ENCODE results near the gene PACRGL.

The PACRGL gene

DNA sequence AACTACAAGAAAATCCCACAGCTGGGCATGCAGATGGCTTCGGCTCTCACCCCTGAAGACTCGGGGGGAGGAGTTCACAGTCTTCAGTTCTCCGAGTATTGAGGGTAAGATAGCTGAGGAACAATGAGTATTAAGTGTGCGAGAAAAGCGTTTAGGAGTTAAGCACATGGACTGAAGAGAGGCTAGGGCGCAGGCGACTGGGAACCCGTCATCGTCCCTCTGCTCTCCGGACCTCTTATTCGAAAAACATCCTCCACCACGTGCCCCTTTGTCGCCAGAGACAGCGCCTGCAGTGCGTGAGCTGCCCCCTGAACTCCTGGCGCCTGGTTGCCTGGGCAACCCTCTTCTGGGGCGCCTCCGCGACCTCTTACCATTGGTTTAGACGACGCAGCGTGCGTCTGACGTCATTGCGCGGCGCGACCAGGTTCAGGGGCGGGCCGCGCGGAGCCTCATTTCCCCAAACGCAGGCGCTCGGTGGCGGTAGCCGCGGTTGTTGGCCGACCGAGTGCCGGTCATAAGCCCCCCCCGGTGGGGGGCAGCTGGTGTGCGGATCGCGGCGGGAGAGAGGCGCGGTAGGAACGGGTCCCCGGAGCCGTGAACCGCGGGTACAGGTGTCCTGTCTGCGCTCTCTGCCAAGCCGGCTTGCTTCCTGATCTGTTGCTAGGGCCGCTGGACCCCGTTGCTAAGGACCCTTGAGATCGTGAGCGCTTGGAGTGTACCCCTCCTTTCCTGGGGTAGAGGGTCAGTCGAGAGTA is at the start of gene PACRGL:
TSS of gene PACRGL (plus strand) at position 452 of the 755 bp plus-strand sequence. CDS start 4,024 bp downstream, outside the sequence.
- DNase-seq = peak; percentile 51 to 97 (median 89)

DNA sequence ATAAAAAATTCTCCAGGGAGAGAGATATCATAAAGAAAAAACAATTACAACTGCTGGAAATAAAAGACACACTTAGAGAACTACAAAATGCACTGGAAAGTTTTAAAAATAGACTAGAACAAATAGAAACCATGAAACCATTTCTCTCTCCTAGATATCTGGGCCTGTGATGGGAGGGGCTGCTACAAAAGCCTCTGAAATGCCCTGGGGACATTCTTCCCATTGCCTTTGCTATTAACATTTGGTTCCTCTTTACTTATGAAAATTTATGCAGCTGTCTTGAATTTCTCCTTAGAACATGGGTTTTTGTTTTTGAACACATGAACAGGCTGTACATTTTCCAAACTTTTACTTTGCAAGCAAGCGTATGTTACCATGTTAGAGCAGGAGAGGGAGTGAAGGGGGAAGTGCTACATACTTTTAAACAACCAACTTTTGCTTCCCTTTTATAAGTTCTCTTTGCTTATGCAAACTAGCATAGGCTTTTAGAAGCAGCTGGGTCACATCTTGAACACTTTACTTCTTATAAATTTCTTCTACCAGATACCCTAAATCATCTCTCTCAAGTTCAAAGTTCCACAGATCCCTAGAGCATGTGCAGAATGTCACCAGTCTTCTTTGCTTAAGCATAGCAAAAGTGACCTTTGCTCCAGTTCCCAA is 47.9 kb upstream of the PACRGL start:
- no peak for DNase-seq

DNA sequence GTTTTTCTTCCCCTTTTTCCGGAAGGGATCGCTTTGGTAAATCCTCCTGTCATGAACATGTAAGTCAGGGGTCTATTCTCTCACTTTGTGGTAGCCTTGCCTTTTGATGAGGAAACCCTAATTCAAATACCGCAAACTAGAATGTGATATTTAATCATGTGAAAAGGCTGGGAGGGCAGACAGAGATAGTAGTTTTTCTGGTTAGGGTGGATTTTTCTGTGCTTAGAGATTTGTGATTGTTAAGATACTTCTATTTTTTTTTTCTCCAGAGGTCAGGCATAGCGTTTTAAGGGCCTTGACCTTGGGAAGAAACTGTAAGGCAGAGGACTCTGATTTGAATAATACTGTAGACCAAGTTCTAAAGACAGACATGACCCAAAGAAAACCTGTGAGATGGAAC is 41.8 kb upstream of the PACRGL start:
- DNase-seq = no peak

DNA sequence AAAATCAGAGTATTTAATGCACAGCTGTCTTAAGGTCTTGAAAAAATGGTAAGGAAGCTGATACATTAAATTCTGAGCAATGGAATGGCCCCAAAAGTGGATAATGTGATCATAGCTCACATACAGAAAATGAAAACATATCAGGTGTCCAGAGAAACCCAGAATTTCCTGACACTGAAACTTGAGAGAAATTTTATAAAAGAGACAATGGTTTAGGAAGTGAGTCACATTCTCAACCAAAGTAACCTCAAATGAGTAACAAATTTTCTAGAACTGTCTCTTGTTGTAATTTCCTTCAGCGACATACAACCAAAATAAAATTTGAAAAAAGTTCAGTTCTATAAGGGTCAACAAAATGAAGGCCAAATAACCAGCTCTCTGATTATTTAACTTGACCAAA is 37.4 kb upstream of the PACRGL start:
- no peak for DNase-seq

DNA sequence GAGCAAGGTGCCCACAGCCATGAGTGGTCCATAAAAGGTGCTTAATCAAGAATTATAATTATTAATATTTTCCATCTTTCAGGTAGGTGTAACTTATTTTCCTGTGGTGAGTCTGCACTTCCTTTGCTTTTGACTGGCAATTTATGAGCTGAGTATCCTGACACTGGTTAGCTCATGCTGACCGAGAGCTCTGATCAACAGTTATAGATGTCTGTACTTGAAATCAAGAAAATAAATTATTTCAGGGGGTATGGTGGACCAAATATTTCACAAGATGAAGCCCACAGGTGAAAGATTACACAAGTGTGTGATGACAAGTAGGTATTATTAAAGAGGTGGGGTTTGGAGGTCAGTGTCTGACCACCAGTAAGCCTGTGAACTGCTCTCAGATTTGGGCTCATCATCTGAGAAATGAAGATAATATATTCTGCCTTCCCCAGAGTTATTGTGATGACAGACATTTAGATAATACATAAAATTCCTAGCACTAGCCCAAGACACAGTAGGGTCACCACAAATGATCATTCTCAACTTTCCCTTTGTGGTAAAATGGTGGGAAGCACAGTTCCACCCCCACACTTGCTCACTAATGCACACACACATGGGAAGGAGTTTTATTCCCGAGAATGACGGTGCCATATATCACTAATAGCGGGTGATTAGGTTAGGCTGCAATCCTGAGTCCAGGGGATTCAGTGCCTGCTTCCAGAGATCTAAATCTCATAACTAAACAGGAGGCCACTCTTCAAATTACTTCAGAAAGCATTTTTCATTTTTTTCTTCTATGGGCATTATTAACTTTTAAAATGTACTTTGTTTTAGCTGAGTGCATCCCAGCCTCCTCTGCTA is 34.0 kb upstream of the PACRGL start:
- DNase-seq = no peak

DNA sequence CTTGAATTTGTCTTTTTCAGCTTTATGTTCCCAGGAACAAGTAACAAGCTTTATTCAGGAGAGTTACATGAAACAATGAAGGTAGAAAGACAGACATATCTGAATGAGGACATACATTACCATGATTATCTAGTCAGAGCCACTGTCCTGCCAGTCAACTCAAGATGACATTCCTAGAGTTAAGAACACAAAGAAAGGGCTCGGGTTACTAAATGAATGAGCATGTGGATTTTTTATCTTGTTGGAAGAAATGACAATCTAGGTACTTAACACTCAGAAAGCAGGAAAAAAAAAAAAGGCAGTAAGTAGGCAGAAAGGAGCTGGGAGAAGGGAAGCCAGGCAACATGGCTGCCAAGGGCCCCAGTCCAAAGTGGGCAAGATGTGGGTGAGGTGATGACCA is 28.0 kb upstream of the PACRGL start:
- DNase-seq = no peak

DNA sequence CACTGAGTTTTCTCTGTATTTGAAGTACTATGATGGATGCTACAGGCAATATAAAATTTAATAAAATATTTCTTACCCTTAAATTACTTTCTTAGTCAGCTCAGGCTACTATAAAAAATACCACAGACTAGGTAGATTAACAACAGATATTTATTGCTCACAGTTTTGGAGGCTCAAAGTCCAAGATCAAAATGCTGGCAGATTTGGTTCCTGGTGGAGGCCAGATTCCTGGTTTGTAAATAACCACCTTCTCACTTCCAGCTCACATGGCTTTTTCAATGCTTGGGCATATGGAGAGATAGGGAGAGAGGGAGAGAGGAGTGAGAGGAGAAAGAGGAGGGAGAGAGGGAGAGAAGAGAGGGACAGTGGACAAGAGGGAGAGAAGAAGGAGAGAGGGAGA is 24.5 kb upstream of the PACRGL start:
- no peak for DNase-seq

DNA sequence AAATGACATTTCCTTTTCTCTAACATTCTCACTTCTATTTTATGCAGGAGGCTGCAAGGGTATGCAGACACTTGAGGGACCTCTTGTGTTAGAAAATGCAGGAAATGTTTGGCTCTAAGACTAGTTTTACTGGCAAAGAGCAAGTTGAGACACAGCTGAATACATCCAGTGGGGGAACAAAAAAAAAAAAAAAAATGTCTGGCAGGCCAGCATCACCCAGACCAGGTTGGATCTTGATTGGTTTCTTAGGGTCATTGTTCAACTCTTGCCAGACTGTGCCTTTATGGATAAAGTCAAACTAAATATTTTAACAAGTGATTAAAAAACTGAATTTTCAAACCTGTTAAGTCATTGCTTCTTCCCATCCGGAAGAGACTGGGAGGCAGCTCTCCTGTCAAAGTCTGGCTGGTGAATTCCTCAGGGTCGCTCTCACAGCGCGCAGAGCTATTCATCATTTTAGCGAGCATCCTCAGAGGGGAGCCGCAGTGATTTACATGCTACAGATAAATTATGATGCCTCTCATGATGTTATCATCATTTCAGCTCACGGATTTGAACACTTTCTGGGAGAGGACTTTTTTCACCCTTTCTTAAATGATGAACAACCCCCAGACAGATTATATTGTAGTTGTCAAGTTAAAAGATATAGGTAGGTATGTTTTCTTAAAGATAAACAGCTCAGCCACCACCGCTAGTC is 23.6 kb upstream of the PACRGL start:
- DNase-seq = no peak

DNA sequence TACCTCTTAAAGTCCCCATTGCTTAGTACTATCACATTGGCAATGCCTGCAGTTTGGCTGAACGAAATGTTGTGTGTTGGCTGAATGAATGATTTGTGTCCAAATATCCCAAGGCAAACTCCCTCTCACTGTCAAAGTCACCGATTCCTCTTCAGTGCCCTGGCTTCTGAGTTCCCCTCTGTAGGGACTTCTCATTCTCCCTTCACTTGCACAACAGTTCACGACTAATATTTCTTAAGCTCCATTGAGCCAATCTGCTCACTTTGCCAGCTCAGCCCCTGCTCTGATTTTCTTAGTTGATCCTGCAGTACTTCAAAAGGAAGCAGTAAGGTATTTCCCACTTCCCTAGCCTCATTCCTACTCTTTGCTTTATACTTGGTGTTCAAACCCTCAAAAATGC is 21.9 kb upstream of the PACRGL start:
- no peak for DNase-seq

DNA sequence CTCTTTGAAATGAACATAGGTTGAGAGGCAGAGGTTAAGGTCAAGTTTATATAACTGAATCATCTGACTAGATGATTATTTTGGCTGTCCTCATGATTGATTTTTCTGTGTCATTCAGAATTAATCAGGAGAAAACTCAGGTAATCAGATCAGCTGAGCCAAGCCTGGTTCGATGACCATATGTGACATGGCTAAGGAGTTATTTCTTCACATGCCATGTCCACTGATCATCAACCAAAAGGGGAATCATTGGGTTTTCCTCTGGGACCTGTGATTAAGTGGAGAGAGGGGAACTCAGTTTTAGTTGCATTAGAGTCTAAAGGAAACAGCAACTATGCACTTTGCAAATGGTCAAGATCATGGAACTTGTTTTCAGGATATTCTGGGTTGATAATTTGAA is 20.3 kb upstream of the PACRGL start:
- DNase-seq = no peak

DNA sequence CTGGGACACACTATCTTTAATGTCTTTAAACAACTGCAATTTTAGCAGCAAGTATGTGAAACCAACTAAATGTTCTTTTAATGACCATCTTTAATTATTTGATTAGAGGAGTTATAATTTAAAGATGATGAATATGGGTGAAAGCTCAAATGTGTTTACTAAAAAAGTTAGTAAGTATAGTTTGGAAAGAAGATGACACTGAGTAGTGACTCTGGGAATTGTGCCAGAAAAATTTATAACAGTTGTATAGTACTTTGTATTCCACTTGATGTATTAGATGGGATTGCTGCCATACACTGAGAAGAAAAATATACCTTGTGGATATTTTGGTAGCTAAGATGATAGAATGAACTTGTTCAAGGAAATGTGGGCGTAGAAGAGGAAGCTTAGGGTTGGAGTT is 19.5 kb upstream of the PACRGL start:
- DNase-seq = no peak

DNA sequence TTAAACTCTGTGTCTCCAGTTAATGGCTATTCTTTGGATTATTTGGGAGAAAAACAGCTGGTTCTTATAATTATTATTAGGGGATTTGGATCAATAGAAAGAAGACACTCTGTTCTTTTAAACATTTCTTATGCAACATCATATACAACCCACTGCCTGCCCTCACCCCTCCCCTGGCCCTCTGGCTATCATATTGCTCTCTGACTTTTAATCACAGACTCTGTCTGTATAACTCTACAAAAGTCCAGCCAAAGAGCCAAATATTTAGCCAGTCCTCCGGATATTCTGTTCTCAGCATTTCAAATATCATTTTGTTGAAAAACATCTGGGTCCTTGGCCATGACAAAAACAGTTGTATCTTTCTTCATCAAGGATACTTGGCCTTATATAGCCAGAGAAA is 19.0 kb upstream of the PACRGL start:
- no peak for DNase-seq

DNA sequence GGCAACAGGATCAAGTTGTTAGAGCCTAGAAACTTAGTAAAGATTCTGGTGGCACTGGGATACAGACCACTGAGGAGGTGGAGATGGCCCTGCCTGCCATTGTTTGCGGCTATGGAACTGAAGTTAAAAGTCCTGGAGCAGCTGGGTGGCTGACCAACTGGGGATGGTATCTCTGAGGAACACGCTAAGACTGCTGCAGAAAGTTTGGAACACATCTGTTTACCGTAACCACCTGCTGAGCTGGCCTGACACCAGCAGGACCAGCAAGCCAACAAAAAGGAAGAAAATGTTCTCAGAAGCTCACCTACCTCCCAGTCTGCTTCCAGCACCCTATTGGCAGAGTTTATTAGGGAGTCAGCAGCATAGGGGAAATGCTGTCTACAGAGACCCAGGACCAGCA is 17.4 kb upstream of the PACRGL start:
- DNase-seq = no peak

DNA sequence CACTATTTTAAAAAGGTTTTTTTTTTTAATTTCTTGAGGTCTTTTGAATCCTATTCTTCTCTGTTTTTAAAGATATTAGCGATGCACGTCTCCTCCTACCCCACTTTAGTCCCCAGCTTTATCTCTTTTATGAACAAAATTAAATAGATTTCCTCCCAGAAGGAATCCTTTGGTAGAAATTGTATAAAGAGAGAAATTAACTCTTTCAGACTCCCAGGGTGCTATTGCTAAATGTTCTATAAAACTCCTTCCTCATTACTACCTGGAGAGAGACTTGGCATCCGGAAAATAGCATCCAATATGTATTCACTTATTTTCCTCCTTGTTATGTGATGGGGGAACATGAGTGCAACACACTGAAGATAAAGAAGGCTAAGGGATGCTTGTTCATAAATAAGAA is 16.5 kb upstream of the PACRGL start:
- DNase-seq = no peak

DNA sequence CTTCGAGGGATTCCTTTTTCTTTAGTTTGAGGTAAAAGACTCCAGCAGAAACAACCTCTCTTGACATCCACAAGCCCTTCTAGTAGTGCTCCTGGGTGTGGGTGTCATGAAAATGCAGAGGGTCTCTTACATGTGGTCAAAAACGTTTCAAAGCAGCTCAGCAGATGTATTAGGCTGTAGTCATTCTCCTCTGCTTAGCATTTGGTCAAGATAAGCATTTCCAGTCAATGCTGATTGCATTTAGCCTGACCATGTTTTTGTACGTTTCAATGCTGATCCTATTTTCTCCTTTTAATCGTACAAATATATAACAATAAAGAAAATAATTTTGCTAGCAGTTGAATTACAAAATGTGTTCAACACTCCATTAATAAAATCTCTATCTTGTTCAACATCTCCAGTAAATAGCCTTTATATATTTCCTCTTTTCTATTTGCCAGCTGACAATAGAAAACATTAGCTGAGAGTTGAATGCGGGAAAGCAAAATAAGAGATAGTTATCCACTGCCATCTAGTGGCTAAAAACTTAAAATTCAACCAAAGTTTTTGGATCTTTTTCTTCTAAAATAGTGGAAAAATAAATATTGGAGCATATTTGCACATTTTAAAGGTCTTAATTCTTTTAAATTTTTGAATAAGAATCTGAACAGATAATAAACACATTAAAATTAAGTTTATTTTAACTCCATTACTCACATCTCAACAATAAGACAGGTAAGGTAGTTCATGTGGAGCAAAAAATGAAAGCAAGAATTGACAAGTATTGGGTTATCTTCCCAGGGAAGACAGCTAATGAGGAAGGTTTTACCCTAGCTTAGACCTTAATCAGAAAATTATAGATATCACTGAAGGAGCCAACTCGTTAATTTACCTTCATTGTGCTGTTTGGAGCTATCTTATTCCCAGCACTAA is 15.2 kb upstream of the PACRGL start:
- no peak for DNase-seq

DNA sequence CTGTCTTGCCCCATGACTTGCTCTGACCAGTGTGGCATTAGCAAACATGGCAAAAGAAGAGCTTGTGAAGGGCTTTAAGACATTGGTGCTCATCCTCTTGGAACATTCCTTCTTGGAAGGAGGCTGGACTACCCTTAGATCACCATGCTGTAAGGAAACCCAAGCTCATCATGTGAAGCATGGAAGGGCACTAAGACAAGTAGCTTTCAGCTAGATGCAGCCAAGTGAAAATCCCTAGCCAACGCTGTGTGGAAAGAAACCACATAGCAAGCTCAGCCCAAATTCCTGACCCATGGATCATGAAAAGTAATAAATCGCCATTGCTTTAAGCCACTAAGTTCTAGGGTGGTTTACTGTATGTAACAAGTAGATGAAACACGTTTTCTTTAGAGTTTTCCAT is 12.4 kb upstream of the PACRGL start:
- DNase-seq = no peak

DNA sequence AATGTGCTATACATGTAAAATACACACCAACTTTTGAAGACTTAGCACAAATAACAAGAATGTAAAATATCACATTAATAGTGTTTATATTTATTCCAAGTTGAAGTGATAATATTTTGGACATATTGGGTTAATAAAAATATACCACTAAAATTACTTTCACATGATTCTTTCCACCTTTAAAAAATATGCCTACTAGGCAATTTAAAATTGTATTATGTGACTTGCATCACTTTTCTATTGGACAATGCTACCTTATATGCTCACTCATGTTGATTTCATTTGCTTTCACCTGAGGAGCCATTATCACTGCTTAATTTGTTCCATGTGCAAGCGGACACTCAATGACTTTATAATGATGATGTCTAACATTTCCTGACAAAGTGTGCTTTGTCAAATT is 3.4 kb upstream of the PACRGL start:
- no peak for DNase-seq

DNA sequence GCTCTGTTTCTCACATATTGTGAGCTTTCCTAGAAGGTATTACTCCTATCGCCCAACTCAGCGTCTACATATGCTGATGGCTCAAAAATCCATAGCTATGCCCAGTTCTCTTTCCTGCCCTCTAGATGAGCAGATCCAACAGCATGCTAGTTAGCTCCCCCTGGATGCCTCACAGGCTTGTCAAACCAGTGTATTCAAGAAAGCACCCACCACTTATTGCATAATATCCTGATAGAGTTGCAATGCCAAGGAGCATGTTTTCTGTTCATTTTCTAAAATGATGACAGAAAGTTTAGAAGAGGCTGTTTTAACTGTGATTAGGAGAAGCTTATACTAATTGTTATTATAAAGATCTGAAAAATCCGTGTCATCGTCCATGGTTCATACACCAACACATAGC is 1.9 kb upstream of the PACRGL start:
- peak in 4 of 56 donors; percentile 1 to 3 (median 2) for DNase-seq

DNA sequence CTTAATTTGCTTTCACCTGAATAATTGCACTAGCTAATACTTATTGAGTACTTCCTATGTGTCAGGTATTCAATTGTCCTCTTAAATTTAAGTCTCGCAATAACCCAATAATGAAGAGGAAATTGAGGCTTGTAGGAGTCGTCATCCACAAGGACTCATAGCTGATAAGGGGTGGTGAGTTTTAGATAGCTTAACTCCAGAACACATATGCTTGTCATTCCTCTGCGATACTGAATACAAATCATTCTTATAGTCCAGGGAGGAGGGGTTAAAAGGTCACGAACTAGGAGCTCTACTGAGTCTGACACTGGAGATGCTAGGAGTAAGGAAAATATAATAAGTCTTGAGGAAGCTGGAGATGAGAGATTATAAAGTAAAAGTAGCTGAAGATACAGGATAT is 1.4 kb upstream of the PACRGL start:
- no peak for DNase-seq

DNA sequence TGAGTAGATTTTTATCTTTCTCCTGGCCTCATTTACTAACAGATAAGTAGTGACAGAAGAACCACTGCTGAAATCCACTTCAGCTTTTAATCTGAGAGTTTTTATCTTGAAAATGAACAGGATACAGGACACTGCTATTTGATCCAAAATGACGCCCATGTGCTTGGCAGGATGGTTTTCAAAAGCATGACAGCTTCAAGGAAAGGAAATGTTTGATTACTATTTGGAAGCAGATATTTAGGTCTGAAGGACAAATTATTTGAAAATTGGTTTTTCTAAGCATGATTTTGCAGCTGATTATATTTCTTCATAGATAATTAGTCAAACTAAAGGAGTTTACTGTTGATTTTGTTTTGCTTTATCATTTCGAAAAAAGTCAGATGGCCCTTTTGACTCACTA is 11.1 kb downstream of the PACRGL start:
- no peak for DNase-seq

DNA sequence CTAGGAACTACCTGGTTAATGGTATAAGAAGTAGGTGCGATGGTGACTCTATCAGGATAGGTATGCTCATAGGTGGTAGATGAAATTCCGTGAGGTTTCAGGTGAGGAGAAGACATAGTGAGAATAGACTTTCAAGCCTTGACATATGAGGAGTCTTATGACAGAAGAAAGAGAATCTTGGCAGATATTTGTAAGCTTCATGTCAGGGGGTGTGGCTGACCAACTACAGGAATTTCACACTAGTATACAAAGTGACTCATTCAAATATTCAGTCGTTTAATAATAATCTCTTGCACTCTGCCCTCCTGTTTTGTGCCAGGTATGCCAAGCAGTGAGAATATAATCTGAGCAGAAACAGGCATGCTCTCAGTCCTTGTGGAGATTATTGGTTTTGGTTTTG is 22.8 kb downstream of the PACRGL start:
- DNase-seq = no peak

All from nucleus accumbens (tissue), 56 donors.